Measurements from ENCODE around the gene ZNF865.
A peak's percentile ranks its signal among the peaks of the same experiment; 100 is the strongest.

The ZNF865 gene

DNA sequence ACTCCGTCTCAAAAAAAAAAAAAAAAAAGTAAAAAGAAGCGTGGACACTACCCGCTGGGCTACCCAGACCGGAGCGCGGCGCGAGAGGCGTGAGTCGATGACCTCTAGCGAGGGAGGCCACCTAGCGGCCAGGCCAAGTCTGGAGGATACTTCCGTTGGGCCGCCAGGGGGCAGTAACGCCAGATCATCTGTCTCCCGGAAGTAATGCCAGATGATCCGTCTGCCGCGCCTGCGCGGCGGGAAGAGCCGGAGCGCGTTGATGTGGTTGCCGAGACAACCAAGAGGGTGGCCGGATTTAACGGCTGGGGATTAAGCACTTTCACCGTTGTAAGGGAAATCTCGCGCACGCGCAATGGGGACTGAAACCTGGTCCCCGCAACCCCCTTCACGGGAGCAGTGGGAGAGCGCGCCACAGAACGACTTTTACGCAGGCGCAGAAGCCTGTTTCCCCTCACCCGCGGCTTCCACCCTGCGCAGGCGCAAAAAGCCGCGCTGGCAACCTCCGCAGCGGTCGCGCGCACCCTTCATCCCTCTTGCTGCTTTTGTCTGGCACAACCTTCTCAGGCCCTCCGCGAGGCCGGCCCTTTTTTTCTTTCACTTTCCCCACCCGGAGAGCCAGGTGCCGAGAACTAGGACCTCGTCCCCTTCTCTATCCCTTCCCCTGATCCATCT is 48.3 kb downstream of the ZNF865 start:
- TF ChIP-seq, protein P1, sequence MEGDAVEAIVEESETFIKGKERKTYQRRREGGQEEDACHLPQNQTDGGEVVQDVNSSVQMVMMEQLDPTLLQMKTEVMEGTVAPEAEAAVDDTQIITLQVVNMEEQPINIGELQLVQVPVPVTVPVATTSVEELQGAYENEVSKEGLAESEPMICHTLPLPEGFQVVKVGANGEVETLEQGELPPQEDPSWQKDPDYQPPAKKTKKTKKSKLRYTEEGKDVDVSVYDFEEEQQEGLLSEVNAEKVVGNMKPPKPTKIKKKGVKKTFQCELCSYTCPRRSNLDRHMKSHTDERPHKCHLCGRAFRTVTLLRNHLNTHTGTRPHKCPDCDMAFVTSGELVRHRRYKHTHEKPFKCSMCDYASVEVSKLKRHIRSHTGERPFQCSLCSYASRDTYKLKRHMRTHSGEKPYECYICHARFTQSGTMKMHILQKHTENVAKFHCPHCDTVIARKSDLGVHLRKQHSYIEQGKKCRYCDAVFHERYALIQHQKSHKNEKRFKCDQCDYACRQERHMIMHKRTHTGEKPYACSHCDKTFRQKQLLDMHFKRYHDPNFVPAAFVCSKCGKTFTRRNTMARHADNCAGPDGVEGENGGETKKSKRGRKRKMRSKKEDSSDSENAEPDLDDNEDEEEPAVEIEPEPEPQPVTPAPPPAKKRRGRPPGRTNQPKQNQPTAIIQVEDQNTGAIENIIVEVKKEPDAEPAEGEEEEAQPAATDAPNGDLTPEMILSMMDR (IDR thresholded peaks at IDR 0.05; ENCODE audit: low read depth, low read length): peak; percentile 100
- no peaks in the 10 kb centered on the region for H3K27me3 ChIP-seq
- H3K4me3 ChIP-seq (ENCODE audit: low read depth, low read length): peak overlapping the region; percentile 99

DNA sequence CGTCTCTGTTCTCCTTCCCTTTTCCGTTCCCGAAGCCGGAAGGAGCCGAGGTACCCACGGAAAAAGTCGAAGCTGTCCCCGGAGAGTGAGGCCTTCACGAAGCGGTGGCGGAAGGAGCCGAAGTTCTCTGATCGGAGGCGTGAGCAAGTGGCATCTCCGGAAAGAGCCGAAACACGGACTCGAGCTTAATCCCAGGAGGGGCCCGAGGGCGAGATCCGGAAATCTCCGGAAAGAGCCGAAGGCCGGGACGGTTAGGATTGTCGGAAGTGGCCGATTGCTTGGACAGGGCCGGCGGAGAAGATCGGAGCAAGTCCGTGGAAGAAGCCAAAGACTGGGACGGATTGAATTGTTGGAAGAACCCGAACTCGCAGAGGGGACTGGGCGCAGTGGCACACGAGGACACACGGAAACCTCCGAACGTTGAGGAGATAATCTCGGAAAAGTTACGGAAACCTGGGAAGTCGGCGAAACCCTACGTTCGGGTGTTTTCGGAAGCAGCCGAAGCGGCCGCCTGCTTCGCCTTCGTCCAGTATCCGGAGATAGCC is 48.9 kb downstream of the ZNF865 start:
- H3K36me3 ChIP-seq: peaks cover 36% of the 10 kb centered on the region
- peak; percentile 99 for DNase-seq
- TF ChIP-seq, protein P1 (IDR thresholded peaks at IDR 0.05; ENCODE audit: low read depth, low read length): no peak
- H3K9me3 ChIP-seq: no peaks in the 10 kb centered on the region
- peak overlapping the region; percentile 99 for H3K4me3 ChIP-seq (ENCODE audit: low read depth, low read length)
- no peaks in the 10 kb centered on the region for H3K4me1 ChIP-seq
- H3K27me3 ChIP-seq: no peaks in the 10 kb centered on the region

More for the DNA sequence above, 48.3 kb downstream of the ZNF865 start:
- Histone ChIP-seq H3K9me3 (no peaks in the 10 kb centered on the region), H3K4me1 (no peaks in the 10 kb centered on the region; the same call in 1 of the 2 replicates), H3K36me3 (peaks cover 30% of the 10 kb centered on the region)
- peak; percentile 97 for DNase-seq

GRCh38 chr19:55654868-55655647 is 49.6 kb downstream of the ZNF865 start, which contains the start of gene U2AF2:
Gene U2AF2, plus strand, starts transcription at chr19:55655035. Its CDS starts 70 bp downstream, at chr19:55655105.
- Histone ChIP-seq H3K4me1 (no peaks in the 10 kb centered on the region), H3K27me3 (no peaks in the 10 kb centered on the region), H3K36me3 (peaks cover 41% of the 10 kb centered on the region), H3K4me3 (ENCODE audit: low read depth, low read length) (peak within 1 kb of the TSS; percentile 99), H3K9me3 (no peaks in the 10 kb centered on the region)
- TF ChIP-seq, protein P1 (IDR thresholded peaks at IDR 0.05; ENCODE audit: low read depth, low read length): no peak
- peak; percentile 97 for DNase-seq

- H3K36me3 ChIP-seq: peaks cover 47% of the 10 kb centered on the region
- TF ChIP-seq, protein P1 (IDR thresholded peaks at IDR 0.05; ENCODE audit: low read depth, low read length): no peak
- no peaks in the 10 kb centered on the region for H3K27me3 ChIP-seq
- no peak for DNase-seq
- no peaks in the 10 kb centered on the region for H3K9me3 ChIP-seq
- no peaks in the 10 kb centered on the region for H3K4me1 ChIP-seq
- peak overlapping the region; percentile 99 for H3K4me3 ChIP-seq (ENCODE audit: low read depth, low read length)
These were observed 50.2 kb downstream of the ZNF865 start for GRCh38 chr19:55655648-55656040.

GRCh38 chr19:55656552-55656951 is 51.1 kb downstream of the ZNF865 start:
- H3K27me3 ChIP-seq: no peaks in the 10 kb centered on the region
- no peaks in the 10 kb centered on the region for H3K4me1 ChIP-seq
- H3K9me3 ChIP-seq: no peaks in the 10 kb centered on the region
- peaks cover 56% of the 10 kb centered on the region for H3K36me3 ChIP-seq
- H3K4me3 ChIP-seq (ENCODE audit: low read depth, low read length): peak overlapping the region; percentile 99
- no peak for DNase-seq
- TF ChIP-seq, protein P1 (IDR thresholded peaks at IDR 0.05; ENCODE audit: low read depth, low read length): no peak
